ENCODE measurements around the gene MTUS2.
"Not testable (repeated sequence)": the region's sequence is repeated elsewhere in the genome, so short reads cannot be mapped to it uniquely, and the experiment has no call there.

Gene MTUS2

DNA sequence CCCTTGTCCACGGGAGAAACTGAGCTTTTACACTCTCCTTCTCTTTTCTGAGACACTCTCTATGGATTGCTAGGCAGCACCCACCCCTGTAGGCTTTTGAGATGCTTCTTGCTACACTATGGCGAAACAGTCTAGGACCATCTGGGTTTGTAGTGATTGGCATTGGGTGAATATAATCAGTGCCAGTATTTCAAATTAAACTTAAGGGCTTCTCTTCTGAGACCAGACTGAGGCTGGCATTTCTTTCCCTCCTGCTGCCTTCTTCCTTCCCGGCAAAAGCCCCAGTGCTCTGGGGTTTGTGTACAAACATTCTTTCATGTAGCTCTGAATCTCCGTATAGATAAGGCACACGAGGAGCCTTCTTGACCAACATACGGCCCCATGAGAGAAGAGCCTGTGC lies 498.6 kb downstream of the MTUS2 start:
- DNase-seq (ENCODE audit: low read depth in 2 of 2): no peak

DNA sequence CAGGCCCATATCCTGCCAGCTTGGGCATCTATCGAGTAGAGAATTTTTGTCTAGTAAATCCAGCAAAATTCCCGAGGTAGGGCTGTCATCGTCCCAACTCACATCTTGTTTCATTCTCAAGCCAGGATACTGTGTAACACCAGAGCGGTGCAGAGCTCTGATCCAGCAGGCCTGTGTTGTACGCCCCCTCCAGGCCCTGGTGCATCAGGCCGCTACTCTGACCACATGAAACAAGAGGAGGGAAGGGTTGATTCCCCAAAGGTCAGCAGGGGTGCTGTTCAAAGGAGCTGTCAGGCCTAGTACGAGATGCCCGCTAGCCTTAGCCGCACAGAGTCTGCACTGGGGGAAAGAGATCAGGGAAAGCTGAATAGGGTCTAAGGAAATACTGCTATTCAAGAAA lies 499.3 kb downstream of the MTUS2 start:
- no peak for DNase-seq (ENCODE audit: low read depth in 2 of 2)

DNA sequence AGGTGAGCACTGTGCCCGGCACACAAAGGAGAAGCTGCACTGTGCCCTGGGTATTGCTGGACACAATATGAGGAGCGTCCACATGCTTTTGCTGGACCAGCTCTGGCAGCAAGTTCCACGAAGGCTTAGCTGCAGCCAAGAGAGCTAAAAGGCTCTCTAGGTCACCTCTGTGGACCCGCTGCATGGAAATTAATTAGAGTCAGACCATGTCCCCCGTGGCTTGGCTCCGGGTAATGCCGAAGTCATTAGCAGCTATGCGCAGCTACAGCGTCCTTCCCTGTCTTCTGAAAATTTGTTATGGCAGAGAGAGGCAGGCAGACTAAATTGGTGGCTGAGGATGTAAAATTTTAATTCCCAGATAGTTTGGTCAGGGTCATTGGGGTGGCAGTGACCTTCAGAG lies 503.8 kb downstream of the MTUS2 start:
- no peak for DNase-seq (ENCODE audit: low read depth in 2 of 2)

GRCh38 chr13:29324601-29325000 lies 504.5 kb downstream of the MTUS2 start:
- no peak for DNase-seq (ENCODE audit: low read depth in 2 of 2)

GRCh38 chr13:29328501-29328900 lies 508.4 kb downstream of the MTUS2 start:
- DNase-seq (ENCODE audit: low read depth in 2 of 2): no peak

- no peak for DNase-seq (ENCODE audit: low read depth in 2 of 2)
Observed at GRCh38 chr13:29336356-29336755, 516.2 kb downstream of the MTUS2 start.

DNA sequence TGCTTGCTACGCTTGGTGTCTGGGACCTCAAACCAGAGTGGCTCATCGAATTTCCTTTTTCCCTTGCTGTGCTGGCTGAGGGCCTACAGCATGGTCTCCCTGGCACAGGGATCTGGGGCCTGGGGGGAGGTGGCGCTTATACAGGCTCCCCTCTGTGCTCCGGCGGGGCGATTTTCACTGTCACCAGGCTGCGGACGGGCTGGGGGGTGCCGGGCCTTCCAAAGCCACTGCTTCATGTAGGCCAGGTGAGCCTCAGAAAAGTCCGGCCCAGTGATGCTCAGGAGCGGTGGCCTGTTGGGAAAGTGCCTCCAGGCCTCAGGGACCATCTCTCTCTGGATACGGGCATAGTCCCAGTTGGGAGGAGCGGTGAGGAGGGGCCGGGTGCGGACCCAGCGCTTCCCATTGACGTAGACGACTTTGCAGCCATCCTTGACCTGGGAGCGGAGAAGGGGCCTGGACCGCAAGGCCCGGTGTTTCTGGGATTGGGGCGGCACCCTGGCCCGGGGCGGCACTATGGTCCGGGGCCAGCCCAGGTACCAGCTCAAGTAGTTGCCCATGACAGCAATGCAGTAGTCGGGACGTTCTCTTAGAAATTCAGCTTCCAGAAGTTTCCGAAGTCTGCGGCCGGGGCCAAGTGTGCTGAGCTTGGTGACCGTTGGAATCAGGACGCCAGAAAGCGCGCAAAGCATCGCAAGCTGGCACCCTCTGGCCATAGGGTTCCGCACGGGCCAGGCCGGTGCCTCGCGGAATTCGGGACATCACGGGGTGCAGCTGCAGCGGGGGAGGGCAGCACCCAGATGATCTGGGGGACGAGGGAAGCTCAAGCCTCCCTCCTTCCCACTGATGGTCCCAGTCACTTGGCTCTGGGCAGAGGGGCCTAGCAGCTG lies 519.5 kb downstream of the MTUS2 start:
- DNase-seq (ENCODE audit: low read depth in 2 of 2): no peak

- DNase-seq (ENCODE audit: low read depth in 2 of 2): not testable (repeated sequence)
Observed at GRCh38 chr13:29345860-29346582, 525.9 kb downstream of the MTUS2 start.

- DNase-seq (ENCODE audit: low read depth in 2 of 2): no peak
Observed at GRCh38 chr13:29355029-29355428, 534.9 kb downstream of the MTUS2 start.

DNA sequence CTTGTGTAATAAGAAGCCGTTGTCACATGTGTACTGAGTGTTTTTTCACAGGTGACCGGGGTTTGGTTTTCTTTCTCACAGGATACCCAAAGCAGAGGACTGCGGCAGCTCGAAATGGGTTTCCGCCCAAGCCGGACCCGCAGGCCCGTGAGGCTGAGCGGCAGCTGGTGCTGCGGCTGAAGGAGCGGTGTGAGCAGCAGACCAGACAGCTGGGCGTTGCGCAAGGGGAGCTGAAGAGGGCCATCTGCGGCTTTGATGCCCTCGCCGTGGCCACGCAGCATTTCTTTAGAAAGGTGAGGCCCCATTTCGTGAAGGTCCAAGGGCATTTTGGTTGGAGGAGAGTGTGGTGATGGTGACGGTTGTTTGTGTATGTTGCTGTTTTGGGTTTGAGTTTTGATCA lies 539.0 kb downstream of the MTUS2 start:
- DNase-seq (ENCODE audit: low read depth in 2 of 2): no peak

DNA sequence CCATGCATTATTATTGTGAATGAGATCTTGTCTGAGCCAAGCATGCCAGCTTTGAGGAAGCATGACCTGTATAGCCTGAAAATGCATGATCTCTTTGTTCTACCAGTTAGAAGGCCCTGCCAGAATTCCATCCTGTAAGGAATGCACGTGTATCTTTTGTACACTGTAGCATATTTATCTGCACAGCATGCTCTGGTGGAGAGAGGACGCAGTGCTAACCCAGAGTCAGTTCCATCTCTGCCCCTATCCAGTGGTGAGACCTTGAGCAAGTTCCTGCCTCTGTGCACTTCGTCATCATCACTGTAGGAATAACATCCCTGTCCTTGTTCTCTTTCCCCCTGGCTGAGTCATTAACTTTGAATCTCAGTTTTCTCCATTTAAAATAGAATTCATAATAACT lies 541.6 kb downstream of the MTUS2 start:
- no peak for DNase-seq (ENCODE audit: low read depth in 2 of 2)

GRCh38 chr13:29362849-29363604 lies 542.9 kb downstream of the MTUS2 start:
- DNase-seq (ENCODE audit: low read depth in 2 of 2): no peak

GRCh38 chr13:29369060-29369743 lies 549.1 kb downstream of the MTUS2 start:
- DNase-seq (ENCODE audit: low read depth in 2 of 2): no peak

DNA sequence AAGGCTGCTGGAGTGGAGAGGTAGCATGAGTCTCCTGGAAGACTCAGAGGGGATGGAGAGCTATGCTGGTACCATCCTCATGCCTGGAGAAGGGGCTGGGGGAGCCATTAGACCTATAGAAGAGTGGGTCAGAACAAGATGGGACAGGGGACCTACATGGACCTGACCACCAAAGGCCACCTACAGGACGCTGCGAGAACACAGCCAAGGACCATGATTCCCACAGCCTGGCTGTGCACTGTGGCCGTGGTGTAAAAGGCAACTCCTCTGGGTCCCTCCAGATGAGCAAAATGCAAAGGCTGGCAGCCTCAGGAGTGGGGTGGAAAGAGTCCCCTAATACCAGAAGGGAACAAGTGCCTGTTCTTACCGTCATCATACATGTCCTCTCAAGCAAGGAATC lies 559.1 kb downstream of the MTUS2 start:
- DNase-seq (ENCODE audit: low read depth in 2 of 2): no peak

DNA sequence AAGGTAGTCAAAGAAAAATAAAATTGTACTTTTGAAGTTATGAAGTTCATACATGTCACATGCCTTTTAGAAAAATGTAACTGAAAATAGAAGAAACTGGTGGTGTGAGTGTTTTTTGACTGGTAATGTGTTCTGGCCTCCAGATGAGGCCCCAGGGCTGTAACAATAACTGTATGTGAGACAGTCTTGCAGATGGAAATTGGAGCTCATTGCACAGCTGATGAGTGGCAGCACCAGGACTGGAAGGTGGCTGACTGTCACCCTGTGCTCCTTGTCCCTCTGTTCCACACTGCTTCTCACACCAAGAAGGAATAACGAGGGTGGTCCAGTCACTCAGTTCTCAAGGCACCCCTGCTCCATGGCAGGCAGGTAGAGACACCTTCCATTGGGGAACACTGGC lies 559.7 kb downstream of the MTUS2 start:
- no peak for DNase-seq (ENCODE audit: low read depth in 2 of 2)

- DNase-seq (ENCODE audit: low read depth in 2 of 2): no peak
Observed at GRCh38 chr13:29382021-29382420, 561.9 kb downstream of the MTUS2 start.

- no peak for DNase-seq (ENCODE audit: low read depth in 2 of 2)
Observed at GRCh38 chr13:29383476-29383875, 563.3 kb downstream of the MTUS2 start.

GRCh38 chr13:29384466-29384865 lies 564.3 kb downstream of the MTUS2 start:
- no peak for DNase-seq (ENCODE audit: low read depth in 2 of 2)

DNA sequence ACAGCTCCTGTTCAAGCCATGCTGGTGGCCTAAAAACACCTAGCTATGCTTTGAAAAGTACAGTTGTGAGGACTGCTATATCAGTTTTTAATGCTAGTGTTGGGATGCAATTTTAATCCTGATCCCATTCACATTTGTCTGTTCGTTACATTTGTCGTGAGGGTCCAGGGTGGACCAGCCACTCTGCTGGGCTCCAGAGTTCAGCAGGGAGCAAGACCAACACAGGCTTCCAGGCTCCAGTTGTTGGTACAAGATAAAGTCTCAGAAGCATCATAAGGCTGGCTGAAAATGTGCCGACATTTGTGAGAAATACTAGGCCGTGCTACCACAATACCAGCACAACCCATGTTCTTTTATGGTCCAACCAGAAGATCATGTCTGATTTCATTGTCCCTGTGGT lies 564.7 kb downstream of the MTUS2 start:
- DNase-seq (ENCODE audit: low read depth in 2 of 2): no peak

GRCh38 chr13:29386246-29386645 lies 566.1 kb downstream of the MTUS2 start:
- DNase-seq (ENCODE audit: low read depth in 2 of 2): no peak

DNA sequence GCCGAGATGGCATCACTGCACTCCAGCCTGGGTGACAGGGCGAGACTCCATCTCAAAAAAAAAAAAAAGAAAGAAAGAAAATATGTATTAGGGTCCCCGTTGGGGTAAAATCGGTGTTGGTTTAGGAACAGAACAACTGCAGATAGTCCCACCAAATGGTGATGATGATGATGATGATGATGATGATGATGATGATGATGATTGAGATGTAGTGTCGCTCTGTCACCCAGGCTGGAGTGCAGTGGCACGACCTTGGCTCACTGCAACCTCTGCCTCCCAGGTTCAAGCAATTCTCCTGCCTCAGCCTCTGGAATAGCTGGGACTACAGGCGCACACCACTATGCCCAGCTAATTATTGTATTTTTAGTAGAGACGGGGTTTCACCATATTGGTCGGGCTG lies 570.5 kb downstream of the MTUS2 start:
- not testable (repeated sequence) for DNase-seq (ENCODE audit: low read depth in 2 of 2)

DNA sequence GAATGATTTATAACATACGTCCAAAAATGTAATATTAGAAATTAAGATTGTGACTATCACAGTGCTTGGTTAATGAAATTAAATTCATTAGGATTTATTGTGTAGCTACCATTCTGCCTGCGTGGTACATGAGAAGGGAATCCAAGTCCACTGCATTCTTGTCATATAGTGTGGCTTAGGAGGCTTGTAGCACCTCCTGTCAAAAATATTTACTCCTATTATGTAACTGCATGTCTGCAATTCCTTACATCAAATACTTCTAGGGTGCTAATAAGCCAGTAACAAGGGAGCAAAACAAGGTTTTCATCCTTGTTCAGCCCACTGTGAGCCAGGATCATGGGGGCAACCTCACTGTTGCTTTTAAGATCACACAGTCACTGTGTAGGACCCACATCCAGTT lies 576.3 kb downstream of the MTUS2 start:
- no peak for DNase-seq (ENCODE audit: low read depth in 2 of 2)

All from stimulated activated CD8-positive, alpha-beta memory T cell treated with anti-CD3 and anti-CD28 coated beads, Interleukin-2, amount 100 ng/mL, for 48 hours (primary cell).